ENCODE data around the gene POC1A.

DNA sequence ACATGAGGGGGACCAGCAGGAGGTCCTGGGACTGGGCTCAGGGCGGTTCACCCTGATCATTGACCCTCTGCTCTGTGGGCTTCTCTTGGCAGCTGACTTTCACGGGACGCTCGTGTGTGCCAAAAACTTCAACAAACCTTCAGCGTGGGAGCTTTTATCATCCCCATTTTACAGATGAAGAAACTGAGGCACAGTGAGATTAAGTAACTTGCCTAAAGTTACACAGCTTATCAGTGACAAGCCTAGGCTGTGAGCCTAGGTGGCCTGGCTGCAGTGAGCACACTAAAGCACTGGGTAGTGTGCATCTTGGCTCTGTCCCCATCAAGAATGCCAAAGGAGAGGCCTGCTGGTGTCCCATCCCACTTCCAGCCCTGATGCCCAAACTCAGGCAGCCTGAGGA, 74.3 kb downstream of the POC1A start:
- TF ChIP-seq, protein P1, sequence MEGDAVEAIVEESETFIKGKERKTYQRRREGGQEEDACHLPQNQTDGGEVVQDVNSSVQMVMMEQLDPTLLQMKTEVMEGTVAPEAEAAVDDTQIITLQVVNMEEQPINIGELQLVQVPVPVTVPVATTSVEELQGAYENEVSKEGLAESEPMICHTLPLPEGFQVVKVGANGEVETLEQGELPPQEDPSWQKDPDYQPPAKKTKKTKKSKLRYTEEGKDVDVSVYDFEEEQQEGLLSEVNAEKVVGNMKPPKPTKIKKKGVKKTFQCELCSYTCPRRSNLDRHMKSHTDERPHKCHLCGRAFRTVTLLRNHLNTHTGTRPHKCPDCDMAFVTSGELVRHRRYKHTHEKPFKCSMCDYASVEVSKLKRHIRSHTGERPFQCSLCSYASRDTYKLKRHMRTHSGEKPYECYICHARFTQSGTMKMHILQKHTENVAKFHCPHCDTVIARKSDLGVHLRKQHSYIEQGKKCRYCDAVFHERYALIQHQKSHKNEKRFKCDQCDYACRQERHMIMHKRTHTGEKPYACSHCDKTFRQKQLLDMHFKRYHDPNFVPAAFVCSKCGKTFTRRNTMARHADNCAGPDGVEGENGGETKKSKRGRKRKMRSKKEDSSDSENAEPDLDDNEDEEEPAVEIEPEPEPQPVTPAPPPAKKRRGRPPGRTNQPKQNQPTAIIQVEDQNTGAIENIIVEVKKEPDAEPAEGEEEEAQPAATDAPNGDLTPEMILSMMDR (IDR thresholded peaks at IDR 0.05), result no peak
- TF ChIP-seq POLR2AphosphoS5 (IDR thresholded peaks at IDR 0.05), result no peak
- no peak for TF ChIP-seq POLR2A (IDR thresholded peaks at IDR 0.05)
- no peak for TF ChIP-seq EP300 (IDR thresholded peaks at IDR 0.05)

Measured in upper lobe of left lung (tissue), 4 donors.